Esophagus squamous epithelium (tissue), 4 donors: ENCODE data around the gene PSORS1C1.

Experiments used
- CTCF ChIP-seq, 6 experiments: fragments of 450-650 bp in 4 of 6; fragments of 200-600 bp in 2 of 6; sonication (generic) in 2 of 6; IDR thresholded peaks; one replicate each; pipeline ENCODE4 v1.5.1; 2016 to 2019; ENCODE audit warnings: antibody characterized with exemption in 6 of 6, mild to moderate bottlenecking in 4 of 6, moderate library complexity in 4 of 6
- POLR2A ChIP-seq, 4 donors: fragments of 450-650 bp; IDR thresholded peaks; one replicate each; pipeline ENCODE4 v1.6.1; 2017; ENCODE audit warnings: antibody characterized with exemption in 4 of 4, mild to moderate bottlenecking in 4 of 4, moderate library complexity in 3 of 4

GRCh38 chr6:31175971-31176370, 61.4 kb downstream of the PSORS1C1 start:
- TF ChIP-seq CTCF (IDR thresholded peaks at IDR 0.05) (no peak), POLR2A (IDR thresholded peaks at IDR 0.05) (no peak)
